ENCODE data around the gene FAU. TPM values are rescaled to one million over a fixed set of nuclear protein-coding genes. Genes with fewer than 3 reads are reported as not detected.

FAU gene
- total RNA-seq, 1 experiment from 2014 or later, result 1,073 TPM

DNA sequence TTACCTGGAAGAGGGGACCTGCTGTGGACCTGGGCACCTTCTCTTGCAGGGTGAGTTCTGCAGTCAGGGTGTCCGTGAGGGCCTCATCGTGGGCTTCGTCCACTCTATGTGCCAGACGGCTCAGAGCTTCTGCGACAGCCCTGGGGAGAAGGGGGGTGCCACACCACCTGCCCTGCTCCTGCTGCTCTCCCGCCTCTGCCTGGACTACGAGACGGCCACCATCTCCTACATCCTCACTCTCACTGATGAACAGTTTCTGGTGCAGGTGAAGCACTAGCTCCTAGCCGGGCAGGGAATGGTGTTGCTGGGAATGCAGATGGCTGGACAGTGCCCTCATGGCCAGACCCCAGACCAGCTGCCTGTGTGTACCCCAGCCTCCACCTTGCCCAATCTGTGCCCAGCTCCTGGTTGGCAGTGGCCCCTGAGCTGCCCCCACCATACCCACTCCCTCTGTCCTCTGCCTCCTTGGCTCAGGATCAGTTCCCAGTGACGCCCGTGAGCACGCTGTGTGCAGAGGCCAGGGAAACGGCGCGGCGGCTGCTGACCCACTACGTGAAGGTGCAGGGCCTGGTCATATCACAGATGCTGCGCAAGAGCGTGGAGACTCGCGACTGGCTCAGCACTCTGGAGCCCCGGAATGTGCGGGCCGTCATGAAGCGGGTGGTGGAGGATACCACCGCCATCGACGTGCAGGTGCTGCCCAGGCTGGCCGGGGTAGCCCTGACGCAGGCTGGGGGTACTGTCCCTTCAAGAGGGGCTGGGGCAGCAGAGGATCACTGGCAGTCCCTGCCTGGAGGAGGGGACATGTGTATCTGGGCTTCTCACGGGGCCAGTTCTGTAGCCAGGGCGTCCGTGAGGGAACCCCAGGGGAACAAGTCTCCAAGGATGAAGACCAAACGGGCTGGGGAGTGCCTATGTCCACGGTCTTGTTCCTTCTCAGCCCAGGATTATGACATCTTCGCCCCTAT, 12.4 kb downstream of the FAU start:
- H3K79me2 ChIP-seq (ENCODE audit: insufficient read depth, low read length), result 0 out of 2 replicates have a peak, but pooled peaks cover 4% of the 10 kb centered on the region
- no TSS peak for BruUV-seq (replicated peaks)

More for the DNA sequence above, 12.4 kb downstream of the FAU start:
- Histone ChIP-seq H3K4me1 (ENCODE audit: control insufficient read depth in 1 of 2, insufficient read depth in 2 of 2, low read length in 2 of 2) (peaks cover 15 to 34% of the 10 kb centered on the region in 2 experiments), H3K27ac (ENCODE audit: low read depth, low read length) (no peak overlapping the region), H3K9me2 (ENCODE audit: insufficient read depth) (no peaks in the 10 kb centered on the region), H3K9ac (ENCODE audit: low read length) (no peak overlapping the region), H3K4me3 (replicated peaks in 1 of 2; ENCODE audit: low read depth in 1 of 2, low read length in 2 of 2) (no peak overlapping the region), H3K36me3 (ENCODE audit: control insufficient read depth in 1 of 2, insufficient read depth in 2 of 2, low read length in 2 of 2) (no peaks in the 10 kb centered on the region), H3K4me2 (ENCODE audit: low read length) (no peak overlapping the region), H2AFZ (ENCODE audit: low read depth, low read length, poor library complexity, severe bottlenecking) (no peak overlapping the region), H3K9me3 (ENCODE audit: control insufficient read depth in 1 of 2, insufficient read depth in 1 of 2, low read depth in 1 of 2, low read length in 2 of 2) (no peaks in the 10 kb centered on the region), H3K27me3 (ENCODE audit: insufficient read depth, low read length) (no peaks in the 10 kb centered on the region), H4K20me1 (ENCODE audit: insufficient read depth) (no peaks in the 10 kb centered on the region)
- intact Hi-C loops (cut with micrococcal nuclease), result loop anchor here (1.0 to 10.0 kb wide), 4 partner anchors 73 to 263 kb away; partner anchors contain the start of genes ATG2A and CAPN1
- no peak for ATAC-seq
- no peak for DNase-seq (ENCODE audit: low read depth, low spot score)
- no peak for TF ChIP-seq ZFX (IDR thresholded peaks at IDR 0.05)
- no peak for TF ChIP-seq TCF7L2 (IDR thresholded peaks at IDR 0.05; ENCODE audit: borderline replicate concordance, extremely low read depth, insufficient read depth, insufficient read length)
- no peak for TF ChIP-seq EZH2phosphoT487 (IDR thresholded peaks at IDR 0.05; ENCODE audit: borderline replicate concordance)
- no peak for TF ChIP-seq POLR2A (IDR thresholded peaks at IDR 0.05; ENCODE audit: borderline replicate concordance, extremely low read depth, insufficient read depth, insufficient read length)
- no peak for TF ChIP-seq POLR2AphosphoS5 (IDR thresholded peaks at IDR 0.05; ENCODE audit: low read depth, low read length)
- TF ChIP-seq, protein P1, sequence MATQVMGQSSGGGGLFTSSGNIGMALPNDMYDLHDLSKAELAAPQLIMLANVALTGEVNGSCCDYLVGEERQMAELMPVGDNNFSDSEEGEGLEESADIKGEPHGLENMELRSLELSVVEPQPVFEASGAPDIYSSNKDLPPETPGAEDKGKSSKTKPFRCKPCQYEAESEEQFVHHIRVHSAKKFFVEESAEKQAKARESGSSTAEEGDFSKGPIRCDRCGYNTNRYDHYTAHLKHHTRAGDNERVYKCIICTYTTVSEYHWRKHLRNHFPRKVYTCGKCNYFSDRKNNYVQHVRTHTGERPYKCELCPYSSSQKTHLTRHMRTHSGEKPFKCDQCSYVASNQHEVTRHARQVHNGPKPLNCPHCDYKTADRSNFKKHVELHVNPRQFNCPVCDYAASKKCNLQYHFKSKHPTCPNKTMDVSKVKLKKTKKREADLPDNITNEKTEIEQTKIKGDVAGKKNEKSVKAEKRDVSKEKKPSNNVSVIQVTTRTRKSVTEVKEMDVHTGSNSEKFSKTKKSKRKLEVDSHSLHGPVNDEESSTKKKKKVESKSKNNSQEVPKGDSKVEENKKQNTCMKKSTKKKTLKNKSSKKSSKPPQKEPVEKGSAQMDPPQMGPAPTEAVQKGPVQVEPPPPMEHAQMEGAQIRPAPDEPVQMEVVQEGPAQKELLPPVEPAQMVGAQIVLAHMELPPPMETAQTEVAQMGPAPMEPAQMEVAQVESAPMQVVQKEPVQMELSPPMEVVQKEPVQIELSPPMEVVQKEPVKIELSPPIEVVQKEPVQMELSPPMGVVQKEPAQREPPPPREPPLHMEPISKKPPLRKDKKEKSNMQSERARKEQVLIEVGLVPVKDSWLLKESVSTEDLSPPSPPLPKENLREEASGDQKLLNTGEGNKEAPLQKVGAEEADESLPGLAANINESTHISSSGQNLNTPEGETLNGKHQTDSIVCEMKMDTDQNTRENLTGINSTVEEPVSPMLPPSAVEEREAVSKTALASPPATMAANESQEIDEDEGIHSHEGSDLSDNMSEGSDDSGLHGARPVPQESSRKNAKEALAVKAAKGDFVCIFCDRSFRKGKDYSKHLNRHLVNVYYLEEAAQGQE (IDR thresholded peaks at IDR 0.05; ENCODE audit: low read depth), result no peak
- TF ChIP-seq EZH2 (IDR thresholded peaks at IDR 0.05), result no peak
- TF ChIP-seq, protein P2, sequence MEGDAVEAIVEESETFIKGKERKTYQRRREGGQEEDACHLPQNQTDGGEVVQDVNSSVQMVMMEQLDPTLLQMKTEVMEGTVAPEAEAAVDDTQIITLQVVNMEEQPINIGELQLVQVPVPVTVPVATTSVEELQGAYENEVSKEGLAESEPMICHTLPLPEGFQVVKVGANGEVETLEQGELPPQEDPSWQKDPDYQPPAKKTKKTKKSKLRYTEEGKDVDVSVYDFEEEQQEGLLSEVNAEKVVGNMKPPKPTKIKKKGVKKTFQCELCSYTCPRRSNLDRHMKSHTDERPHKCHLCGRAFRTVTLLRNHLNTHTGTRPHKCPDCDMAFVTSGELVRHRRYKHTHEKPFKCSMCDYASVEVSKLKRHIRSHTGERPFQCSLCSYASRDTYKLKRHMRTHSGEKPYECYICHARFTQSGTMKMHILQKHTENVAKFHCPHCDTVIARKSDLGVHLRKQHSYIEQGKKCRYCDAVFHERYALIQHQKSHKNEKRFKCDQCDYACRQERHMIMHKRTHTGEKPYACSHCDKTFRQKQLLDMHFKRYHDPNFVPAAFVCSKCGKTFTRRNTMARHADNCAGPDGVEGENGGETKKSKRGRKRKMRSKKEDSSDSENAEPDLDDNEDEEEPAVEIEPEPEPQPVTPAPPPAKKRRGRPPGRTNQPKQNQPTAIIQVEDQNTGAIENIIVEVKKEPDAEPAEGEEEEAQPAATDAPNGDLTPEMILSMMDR (IDR thresholded peaks at IDR 0.05 in 2 of 3, conservative IDR thresholded peaks at IDR 0.05 in 1 of 3; ENCODE audit: borderline replicate concordance in 1 of 3, insufficient read depth in 1 of 3, low read depth in 2 of 3, low read length in 2 of 3), result no peak
- TF ChIP-seq FOSL1 (IDR thresholded peaks at IDR 0.05; ENCODE audit: low read depth), result no peak
- no peak for TF ChIP-seq SP1 (IDR thresholded peaks at IDR 0.05; ENCODE audit: low read depth)
- no peak for TF ChIP-seq EGR1 (IDR thresholded peaks at IDR 0.05; ENCODE audit: low read depth)
- no peak for TF ChIP-seq CBX3 (IDR thresholded peaks at IDR 0.05; ENCODE audit: low read depth)
- TF ChIP-seq ZNF274 (IDR thresholded peaks at IDR 0.05; ENCODE audit: low read depth, low read length), result no peak
- TF ChIP-seq RAD21 (IDR thresholded peaks at IDR 0.05; ENCODE audit: low read depth), result no peak
- no peak for TF ChIP-seq SRF (IDR thresholded peaks at IDR 0.05; ENCODE audit: low read depth)
- no peak for TF ChIP-seq CEBPB (IDR thresholded peaks at IDR 0.05; ENCODE audit: low read depth)
- TF ChIP-seq, protein P3, sequence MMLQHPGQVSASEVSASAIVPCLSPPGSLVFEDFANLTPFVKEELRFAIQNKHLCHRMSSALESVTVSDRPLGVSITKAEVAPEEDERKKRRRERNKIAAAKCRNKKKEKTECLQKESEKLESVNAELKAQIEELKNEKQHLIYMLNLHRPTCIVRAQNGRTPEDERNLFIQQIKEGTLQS (IDR thresholded peaks at IDR 0.05), result no peak
- no peak for TF ChIP-seq YY1 (IDR thresholded peaks at IDR 0.05; ENCODE audit: extremely low read depth, insufficient replicate concordance, low read depth, low read length)
- TF ChIP-seq JUND (IDR thresholded peaks at IDR 0.05), result no peak
- CTCF ChIA-PET, result interaction anchor here (1.0 to 1.5 kb wide), 9 partner anchors 12 to 265 kb away, joined by 3 to 14 read pairs (median 4); partner anchors contain the start of genes CDC42BPG, FAU, MRPL49 and SYVN1
- RAD21 ChIA-PET (ENCODE audit: low non-redundant PET in 1 of 2, low total read pairs in 2 of 2, uncharacterized antibody in 2 of 2, unreplicated experiment in 2 of 2), result no interaction called here
- POLR2A ChIA-PET, result interaction anchor here (1.9 to 3.7 kb wide), 2 partner anchors 12 to 13 kb away, joined by 20 to 21 read pairs; partner anchors contain the start of genes FAU, MRPL49 and VPS51

Data from HCT116 (cell line).